Immature natural killer cell (primary cell): ENCODE measurements around the gene ZBTB33. TPM values are rescaled to one million over a fixed set of nuclear protein-coding genes. Genes with fewer than 3 reads are reported as not detected.

Experiments
- DNase-seq, 3 donors: peaks; one replicate each; pipeline ENCODE4 v3.0.0; 2022; ENCODE audit warnings: mixed read lengths in 1 of 3
- H3K27ac Mint-ChIP-seq, 6 donors: one replicate each; pipeline ENCODE4 v1.8.0; 2020; ENCODE audit warnings: mixed read lengths in 6 of 6, mild to moderate bottlenecking in 5 of 6, inconsistent platforms in 4 of 6, moderate library complexity in 3 of 6
- H3K27me3 Mint-ChIP-seq, 3 donors: one replicate each; pipeline ENCODE4 v1.8.0; 2020 to 2021; ENCODE audit warnings: low read depth in 3 of 3, mild to moderate bottlenecking in 3 of 3, mixed read lengths in 3 of 3, moderate library complexity in 3 of 3, inconsistent platforms in 1 of 3
- H3K36me3 Mint-ChIP-seq, 3 donors: one replicate each; pipeline ENCODE4 v1.8.0; 2020; ENCODE audit warnings: mixed read lengths in 3 of 3, inconsistent platforms in 2 of 3, mild to moderate bottlenecking in 2 of 3
- H3K4me1 Mint-ChIP-seq, 2 donors: one replicate each; pipeline ENCODE4 v1.8.0; 2020; ENCODE audit warnings: inconsistent platforms in 2 of 2, mild to moderate bottlenecking in 2 of 2, mixed read lengths in 2 of 2, moderate library complexity in 1 of 2
- H3K4me3 Mint-ChIP-seq, 5 donors: one replicate each; pipeline ENCODE4 v1.8.0; 2020; ENCODE audit warnings: mild to moderate bottlenecking in 5 of 5, mixed read lengths in 5 of 5, inconsistent platforms in 3 of 5, moderate library complexity in 3 of 5
- H3K9me3 Mint-ChIP-seq, 6 donors: one replicate each; pipeline ENCODE4 v1.8.0; 2020; ENCODE audit warnings: mild to moderate bottlenecking in 6 of 6, mixed read lengths in 6 of 6, inconsistent platforms in 4 of 6, moderate library complexity in 3 of 6
- polyA plus RNA-seq, 3 donors: library from polyadenylated mRNA; unstranded; fragments of 300-500 nt; fragmentation: Illumina TruSeq; gene quantifications; one replicate each; pipeline ENCODE4 v1.2.3, GENCODE V29; 2021

Gene ZBTB33
- polyA plus RNA-seq, 3 donors from 2014 or later = 7.3 to 13.6 (median 9.1) TPM

GRCh38 chrX:120244395-120244734 is 6.2 kb upstream of the ZBTB33 start:
- no peaks in the 10 kb centered on the region for H3K9me3 Mint-ChIP-seq
- peaks cover 0 to under 1% (median 0%) of the 10 kb centered on the region in 3 donors for H3K36me3 Mint-ChIP-seq
- H3K4me3 Mint-ChIP-seq = peak overlapping the region; percentile 87 to 99 (median 94)
- H3K27me3 Mint-ChIP-seq = peaks cover 5 to 9% (median 5%) of the 10 kb centered on the region in 3 donors
- peak overlapping the region; percentile 69 to 92 (median 86) for H3K27ac Mint-ChIP-seq
- no peak for DNase-seq
- peaks cover 8 to 21% of the 10 kb centered on the region in 2 donors for H3K4me1 Mint-ChIP-seq

- H3K4me1 Mint-ChIP-seq = peaks cover 9 to 22% of the 10 kb centered on the region in 2 donors
- H3K9me3 Mint-ChIP-seq = no peaks in the 10 kb centered on the region
- peak; percentile 36 to 62 (median 55) for DNase-seq
- H3K27me3 Mint-ChIP-seq = peaks cover 5 to 9% (median 5%) of the 10 kb centered on the region in 3 donors
- peak overlapping the region; percentile 69 to 92 (median 86) for H3K27ac Mint-ChIP-seq
- H3K36me3 Mint-ChIP-seq = no peaks in the 10 kb centered on the region
- peak overlapping the region; percentile 87 to 99 (median 94) for H3K4me3 Mint-ChIP-seq
Measured at GRCh38 chrX:120244735-120245498, 5.7 kb upstream of the ZBTB33 start.

DNA sequence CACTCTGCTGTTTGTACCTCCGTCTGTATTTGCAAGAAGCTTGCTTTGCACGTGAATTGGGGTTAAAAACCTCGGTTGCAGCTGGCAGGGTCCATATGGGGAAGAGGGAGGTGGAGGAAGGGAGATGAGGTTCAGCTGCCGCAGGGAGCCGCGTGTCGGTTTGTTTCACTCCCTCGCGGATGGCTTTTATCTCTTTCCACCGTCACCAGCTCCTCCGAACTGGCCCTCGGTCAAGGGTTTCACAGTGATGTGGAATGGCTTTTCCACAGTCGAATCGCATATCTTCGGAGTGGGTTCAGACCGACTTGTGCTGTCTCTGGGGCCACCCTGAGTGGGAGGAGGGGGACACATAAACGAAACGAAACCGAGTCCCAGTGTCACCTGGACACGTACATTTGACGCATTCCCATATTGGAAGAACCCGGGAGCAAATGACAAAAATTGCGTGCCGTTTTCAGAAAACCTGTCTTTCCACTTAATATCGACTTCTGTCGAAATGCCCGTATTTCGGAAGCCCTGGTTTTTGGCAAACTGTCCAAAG is 929 bp downstream of the ZBTB33 start:
- peak; percentile 7 to 15 (median 8) for DNase-seq
- Mint-ChIP-seq H3K9me3 (no peaks in the 10 kb centered on the region), H3K27me3 (peaks cover 0 to 9% (median 0%) of the 10 kb centered on the region in 3 donors), H3K4me3 (peak overlapping the region; percentile 92 to 96 (median 94)), H3K36me3 (peaks cover 0 to 12% (median 4%) of the 10 kb centered on the region in 3 donors), H3K4me1 (peaks cover 31 to 56% of the 10 kb centered on the region in 2 donors), H3K27ac (peak overlapping the region; percentile 82 to 96 (median 91))

DNA sequence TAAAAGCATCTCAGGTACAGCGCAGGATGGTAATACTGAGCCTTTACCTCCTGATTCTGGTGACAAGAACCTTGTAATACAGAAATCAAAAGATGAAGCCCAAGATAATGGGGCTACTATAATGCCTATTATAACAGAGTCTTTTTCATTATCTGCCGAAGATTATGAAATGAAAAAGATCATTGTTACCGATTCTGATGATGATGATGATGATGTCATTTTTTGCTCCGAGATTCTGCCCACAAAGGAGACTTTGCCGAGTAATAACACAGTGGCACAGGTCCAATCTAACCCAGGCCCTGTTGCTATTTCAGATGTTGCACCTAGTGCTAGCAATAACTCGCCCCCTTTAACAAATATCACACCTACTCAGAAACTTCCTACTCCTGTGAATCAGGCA is 3.2 kb downstream of the ZBTB33 start:
- no peak overlapping the region for H3K4me3 Mint-ChIP-seq
- no peaks in the 10 kb centered on the region for H3K9me3 Mint-ChIP-seq
- no peak for DNase-seq
- H3K4me1 Mint-ChIP-seq = peaks cover 40 to 73% of the 10 kb centered on the region in 2 donors
- peaks cover 0 to 12% (median 4%) of the 10 kb centered on the region in 3 donors for H3K36me3 Mint-ChIP-seq
- H3K27me3 Mint-ChIP-seq = peaks cover 0 to 9% (median 2%) of the 10 kb centered on the region in 3 donors
- H3K27ac Mint-ChIP-seq = no peak overlapping the region

DNA sequence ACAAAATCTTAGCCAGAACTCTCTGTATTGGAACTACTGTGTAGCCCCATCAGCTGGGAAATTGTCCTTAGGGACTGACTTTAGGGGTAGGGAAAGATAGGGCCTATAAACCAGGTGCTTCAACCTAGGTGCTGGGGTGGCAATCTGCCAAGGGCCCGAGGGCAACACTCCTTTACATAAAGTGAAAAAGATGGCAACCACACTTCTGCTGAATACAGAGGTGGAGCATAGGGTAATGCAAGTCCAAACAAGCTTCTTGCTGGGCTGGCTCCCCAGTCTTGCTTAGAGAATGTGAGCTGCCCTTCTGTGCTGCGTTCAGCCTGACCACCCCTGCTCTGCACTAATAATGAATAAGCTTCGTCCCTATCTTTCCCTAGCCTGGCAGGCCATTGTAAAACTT is 9.8 kb downstream of the ZBTB33 start:
- H3K27me3 Mint-ChIP-seq = peaks cover 0 to 4% (median 0%) of the 10 kb centered on the region in 3 donors
- H3K36me3 Mint-ChIP-seq = peaks cover 0 to 3% (median 0%) of the 10 kb centered on the region in 3 donors
- H3K9me3 Mint-ChIP-seq = no peaks in the 10 kb centered on the region
- no peak overlapping the region for H3K27ac Mint-ChIP-seq
- no peak overlapping the region for H3K4me3 Mint-ChIP-seq
- H3K4me1 Mint-ChIP-seq = peaks cover 16 to 27% of the 10 kb centered on the region in 2 donors
- DNase-seq = no peak

DNA sequence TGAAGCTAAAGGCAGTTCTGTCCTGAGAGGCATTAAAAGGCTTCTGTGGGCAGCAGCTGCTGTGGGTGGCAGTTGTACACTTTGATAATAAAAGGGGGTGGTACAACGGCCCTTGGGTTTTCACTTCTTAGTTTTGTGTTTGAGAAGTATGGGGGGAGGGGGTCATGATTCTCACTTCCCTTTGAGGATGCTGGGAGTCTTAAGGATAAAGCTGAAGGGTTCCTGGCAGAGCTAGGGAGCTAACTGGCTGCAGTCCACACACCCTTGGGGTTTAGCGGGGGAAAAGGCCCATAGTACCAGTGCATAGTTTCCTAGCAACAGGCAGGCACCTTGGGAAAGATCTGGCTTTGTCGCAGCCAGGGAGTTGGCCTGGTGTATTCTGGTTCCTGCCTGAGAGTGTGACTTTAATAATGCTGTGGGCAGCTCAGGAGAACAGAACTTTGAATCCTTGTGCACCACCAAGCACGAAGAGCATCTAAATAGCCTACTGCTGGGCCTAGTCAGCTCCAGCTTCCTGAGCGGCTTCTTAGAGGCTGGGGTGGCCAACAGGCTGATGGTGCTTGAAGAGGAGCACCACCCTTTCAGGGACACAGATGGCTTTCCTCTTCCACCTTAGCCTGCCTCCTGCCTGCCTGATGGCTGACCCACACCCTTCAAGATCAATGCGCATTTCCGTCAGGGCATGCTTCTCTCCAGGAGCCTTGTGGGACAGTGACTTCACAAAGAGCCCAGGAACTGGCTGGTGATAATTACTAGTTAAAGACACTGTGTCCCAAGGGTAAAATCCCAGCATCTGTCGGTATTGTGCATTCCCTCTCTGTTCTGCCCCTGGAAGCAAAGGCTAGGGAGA is 12.5 kb downstream of the ZBTB33 start:
- Mint-ChIP-seq H3K9me3 (no peaks in the 10 kb centered on the region), H3K4me1 (peaks cover 3 to 4% of the 10 kb centered on the region in 2 donors), H3K27ac (peak overlapping the region in 1 of 6 donors; percentile 86), H3K36me3 (peaks cover 0 to 3% (median 0%) of the 10 kb centered on the region in 3 donors), H3K27me3 (peaks cover 0 to 2% (median 0%) of the 10 kb centered on the region in 3 donors), H3K4me3 (no peak overlapping the region)
- no peak for DNase-seq

DNA sequence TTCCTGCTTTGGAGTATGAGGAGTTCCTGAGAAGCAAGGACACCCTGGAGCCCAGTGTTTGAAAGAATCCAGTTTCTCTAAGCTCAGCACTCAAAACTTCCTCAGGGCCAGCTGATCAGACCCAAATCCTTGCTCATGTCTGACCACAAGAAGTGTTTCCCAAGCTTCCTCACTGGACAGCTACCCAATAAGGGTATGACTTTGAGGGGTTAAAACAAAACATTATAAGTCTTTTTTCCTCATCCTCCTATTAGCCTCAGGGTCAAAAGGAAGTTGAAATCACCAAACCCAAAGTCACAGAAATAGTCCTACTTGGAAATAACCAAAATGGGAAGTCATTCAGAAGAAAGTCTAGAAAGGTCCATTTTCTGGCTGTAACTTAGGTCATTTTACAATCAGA is 13.7 kb downstream of the ZBTB33 start:
- Mint-ChIP-seq H3K9me3 (no peaks in the 10 kb centered on the region), H3K4me3 (no peak overlapping the region), H3K27me3 (peaks cover 0 to 2% (median 0%) of the 10 kb centered on the region in 3 donors), H3K4me1 (peaks cover 0 to 3% of the 10 kb centered on the region in 2 donors), H3K27ac (no peak overlapping the region), H3K36me3 (peaks cover 0 to 3% (median 0%) of the 10 kb centered on the region in 3 donors)
- DNase-seq = no peak

- H3K4me1 Mint-ChIP-seq = peaks cover 0 to 3% of the 10 kb centered on the region in 2 donors
- peak overlapping the region in 1 of 6 donors; percentile 26 for H3K27ac Mint-ChIP-seq
- H3K27me3 Mint-ChIP-seq = peaks cover 0 to 11% (median 2%) of the 10 kb centered on the region in 3 donors
- no peak for DNase-seq
- peaks cover 0 to 3% (median 0%) of the 10 kb centered on the region in 3 donors for H3K36me3 Mint-ChIP-seq
- H3K4me3 Mint-ChIP-seq = no peak overlapping the region
- H3K9me3 Mint-ChIP-seq = no peaks in the 10 kb centered on the region
Measured at GRCh38 chrX:120269373-120270035, 18.9 kb downstream of the ZBTB33 start.

- no peak overlapping the region for H3K27ac Mint-ChIP-seq
Measured at GRCh38 chrX:120270567-120270966, 20.0 kb downstream of the ZBTB33 start.

DNA sequence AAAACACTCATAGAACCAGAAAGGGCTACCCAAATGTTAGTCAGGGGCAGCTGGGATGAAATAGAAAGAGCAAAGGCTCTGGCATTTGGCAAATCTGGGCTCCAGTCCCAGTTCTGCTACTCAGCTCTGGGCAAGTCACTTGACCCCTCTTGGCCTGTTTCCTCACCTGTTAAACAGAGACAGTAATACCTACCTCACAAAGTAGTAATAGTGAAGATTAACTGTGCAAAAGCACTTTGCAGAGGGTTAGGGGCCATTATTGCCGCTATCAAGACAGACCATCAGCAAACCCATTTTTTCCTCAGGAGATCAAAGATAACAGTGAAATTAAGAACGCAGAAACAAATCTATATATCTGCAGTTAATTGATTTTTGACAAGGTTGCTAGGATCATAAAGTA is 20.6 kb downstream of the ZBTB33 start:
- DNase-seq = no peak
- Mint-ChIP-seq H3K27ac (no peak overlapping the region), H3K4me3 (no peak overlapping the region), H3K4me1 (peaks cover 0 to 3% of the 10 kb centered on the region in 2 donors), H3K9me3 (no peaks in the 10 kb centered on the region), H3K36me3 (peaks cover 0 to 3% (median 0%) of the 10 kb centered on the region in 3 donors), H3K27me3 (peaks cover 0 to 11% (median 4%) of the 10 kb centered on the region in 3 donors)

More at GRCh38 chrX:120270567-120270966, 20.0 kb downstream of the ZBTB33 start:
- H3K27me3 Mint-ChIP-seq = peaks cover 0 to 11% (median 4%) of the 10 kb centered on the region in 3 donors
- DNase-seq = no peak
- peaks cover 0 to 3% (median 0%) of the 10 kb centered on the region in 3 donors for H3K36me3 Mint-ChIP-seq
- peaks cover 0 to 3% of the 10 kb centered on the region in 2 donors for H3K4me1 Mint-ChIP-seq
- H3K9me3 Mint-ChIP-seq = no peaks in the 10 kb centered on the region
- no peak overlapping the region for H3K4me3 Mint-ChIP-seq

- Mint-ChIP-seq H3K27me3 (peaks cover 0 to 11% (median 4%) of the 10 kb centered on the region in 3 donors), H3K9me3 (peaks cover 0 to 2% (median 0%) of the 10 kb centered on the region in 6 donors), H3K27ac (no peak overlapping the region), H3K4me1 (peaks cover 0 to 3% of the 10 kb centered on the region in 2 donors), H3K36me3 (no peaks in the 10 kb centered on the region), H3K4me3 (no peak overlapping the region)
- DNase-seq = no peak
Measured at GRCh38 chrX:120274145-120274544, 23.5 kb downstream of the ZBTB33 start.

- Mint-ChIP-seq H3K4me1 (no peaks in the 10 kb centered on the region), H3K9me3 (peaks cover 0 to 2% (median 0%) of the 10 kb centered on the region in 6 donors), H3K4me3 (no peak overlapping the region), H3K27ac (no peak overlapping the region), H3K36me3 (no peaks in the 10 kb centered on the region), H3K27me3 (peaks cover 0 to 12% (median 1%) of the 10 kb centered on the region in 3 donors)
- DNase-seq = no peak
Measured at GRCh38 chrX:120274958-120275357, 24.3 kb downstream of the ZBTB33 start.

DNA sequence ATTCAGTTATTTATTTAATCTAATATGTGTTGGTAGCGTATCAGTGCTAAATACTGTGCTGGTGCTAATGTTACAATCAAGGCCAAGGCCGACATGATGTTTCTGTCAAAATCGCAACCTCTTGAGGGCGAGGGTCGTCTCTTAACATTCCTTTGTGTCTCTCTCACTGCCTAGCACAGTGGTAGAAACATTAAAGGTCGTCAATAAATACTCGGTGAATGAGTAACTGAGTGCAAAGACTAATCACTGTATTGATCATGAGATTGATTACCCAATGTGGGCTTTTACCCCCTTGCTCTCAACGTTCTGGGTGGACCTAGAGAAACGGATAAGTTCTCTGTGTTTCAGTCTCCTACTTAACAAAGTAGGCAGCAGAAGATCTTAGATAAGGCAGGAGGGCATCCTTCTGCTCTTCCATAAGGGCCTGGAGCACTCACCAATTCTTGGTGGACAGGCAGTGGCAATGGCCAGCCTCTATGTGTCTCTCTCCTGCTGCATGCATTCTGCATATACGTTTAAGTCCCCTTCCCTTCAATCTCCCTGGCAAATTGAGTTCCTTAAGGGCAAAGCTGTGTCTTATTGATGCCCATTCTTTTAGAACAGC is 30.5 kb downstream of the ZBTB33 start:
- H3K27me3 Mint-ChIP-seq = peaks cover 0 to 10% (median 2%) of the 10 kb centered on the region in 3 donors
- H3K27ac Mint-ChIP-seq = no peak overlapping the region
- H3K9me3 Mint-ChIP-seq = peaks cover 0 to 2% (median 0%) of the 10 kb centered on the region in 6 donors
- no peak for DNase-seq
- no peaks in the 10 kb centered on the region for H3K4me1 Mint-ChIP-seq
- H3K4me3 Mint-ChIP-seq = no peak overlapping the region
- H3K36me3 Mint-ChIP-seq = peaks cover 0 to 6% (median 0%) of the 10 kb centered on the region in 3 donors
